22Rv1 (cell line): ENCODE measurements around the gene PPP1R26.

Experiments
- CTCF ChIP-seq: fragments of 450-650 bp; IDR thresholded peaks from 2 replicates; pipeline ENCODE4 v1.5.1; 2017; ENCODE audit warnings: mild to moderate bottlenecking
- ZFX ChIP-seq: fragments of 450-650 bp; IDR thresholded peaks from 2 replicates; pipeline ENCODE4 v1.6.1; 2017; ENCODE audit warnings: antibody characterized with exemption, borderline replicate concordance

DNA sequence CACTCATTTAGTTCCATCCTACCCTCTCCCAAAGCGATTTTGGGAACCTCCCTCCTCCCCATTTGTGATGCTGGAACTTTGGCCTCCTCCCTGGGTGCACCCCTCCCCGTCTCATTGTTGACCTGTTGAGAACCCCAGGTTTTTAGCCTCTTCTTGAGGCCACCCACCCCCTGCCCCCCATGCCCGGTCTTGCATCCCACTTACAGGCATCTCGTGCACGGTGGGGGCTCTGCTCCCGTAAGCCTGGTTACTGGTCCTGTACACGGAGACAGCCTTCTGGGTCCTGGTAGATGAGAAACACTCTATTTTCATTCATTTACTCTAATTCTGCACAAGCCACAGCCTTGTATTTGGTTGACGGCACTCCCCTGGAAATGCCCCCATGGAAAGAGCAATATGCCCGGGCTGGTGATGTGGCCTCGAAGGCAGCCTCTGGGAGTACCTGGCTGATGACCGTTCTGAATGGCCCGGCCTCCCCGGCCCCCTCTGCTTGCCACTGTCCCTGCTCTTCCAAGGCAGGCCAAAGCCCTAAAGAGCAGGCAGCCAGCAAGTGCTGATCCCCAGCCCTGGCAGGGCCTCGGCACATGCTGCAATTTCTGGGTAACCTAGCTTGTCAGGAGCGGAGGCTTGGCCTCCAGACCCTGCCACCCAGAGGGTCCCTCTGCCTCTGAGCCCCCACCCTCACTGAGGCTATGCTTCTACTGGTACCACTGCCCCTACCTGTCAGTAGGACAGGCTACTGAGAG is 19.0 kb downstream of the PPP1R26 start:
- TF ChIP-seq CTCF (no peak), ZFX (no peak)
